Gastroesophageal sphincter (tissue), 3 donors: Measurements from ENCODE around the gene IL1RAPL1.

Source experiments
- POLR2A ChIP-seq, 2 donors: fragments of 450-650 bp; IDR thresholded peaks; one replicate each; pipeline ENCODE4 v1.6.1; 2017; ENCODE audit warnings: antibody characterized with exemption in 2 of 2, mild to moderate bottlenecking in 2 of 2, moderate library complexity in 1 of 2
- TF ChIP-seq, protein P1 (sequence below), 4 experiments: fragments of 200-600 bp in 2 of 4; fragments of 450-650 bp in 2 of 4; sonication (generic) in 1 of 4; IDR thresholded peaks; one replicate each; pipeline ENCODE4 v1.5.1; 2017 to 2019; ENCODE audit warnings: antibody characterized with exemption in 4 of 4, mild to moderate bottlenecking in 2 of 4, moderate library complexity in 2 of 4

GRCh38 chrX:29107231-29107630 is 520.0 kb downstream of the IL1RAPL1 start:
- TF ChIP-seq POLR2A (IDR thresholded peaks at IDR 0.05), result no peak
- TF ChIP-seq, protein P1, sequence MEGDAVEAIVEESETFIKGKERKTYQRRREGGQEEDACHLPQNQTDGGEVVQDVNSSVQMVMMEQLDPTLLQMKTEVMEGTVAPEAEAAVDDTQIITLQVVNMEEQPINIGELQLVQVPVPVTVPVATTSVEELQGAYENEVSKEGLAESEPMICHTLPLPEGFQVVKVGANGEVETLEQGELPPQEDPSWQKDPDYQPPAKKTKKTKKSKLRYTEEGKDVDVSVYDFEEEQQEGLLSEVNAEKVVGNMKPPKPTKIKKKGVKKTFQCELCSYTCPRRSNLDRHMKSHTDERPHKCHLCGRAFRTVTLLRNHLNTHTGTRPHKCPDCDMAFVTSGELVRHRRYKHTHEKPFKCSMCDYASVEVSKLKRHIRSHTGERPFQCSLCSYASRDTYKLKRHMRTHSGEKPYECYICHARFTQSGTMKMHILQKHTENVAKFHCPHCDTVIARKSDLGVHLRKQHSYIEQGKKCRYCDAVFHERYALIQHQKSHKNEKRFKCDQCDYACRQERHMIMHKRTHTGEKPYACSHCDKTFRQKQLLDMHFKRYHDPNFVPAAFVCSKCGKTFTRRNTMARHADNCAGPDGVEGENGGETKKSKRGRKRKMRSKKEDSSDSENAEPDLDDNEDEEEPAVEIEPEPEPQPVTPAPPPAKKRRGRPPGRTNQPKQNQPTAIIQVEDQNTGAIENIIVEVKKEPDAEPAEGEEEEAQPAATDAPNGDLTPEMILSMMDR (IDR thresholded peaks at IDR 0.05), result no peak
